CD4-positive, alpha-beta T cell treated with Interleukin-21 for 1 hour (primary cell): ENCODE results near the gene USP37.
"Not testable (repeated sequence)": the region's sequence is repeated elsewhere in the genome, so short reads cannot be mapped to it uniquely, and the experiment has no call there.

Source experiments
- DNase-seq: peaks from one replicate; pipeline ENCODE4 v3.0.0-alpha.2; 2020

The USP37 gene

GRCh38 chr2:218568190-218569037, at the start of gene USP37, which contains the start of gene CNOT9:
Gene USP37 (minus strand): TSS chr2:218568351. CDS start chr2:218558653, 9,698 bp downstream.
Gene CNOT9 (plus strand): TSS chr2:218568839. CDS start chr2:218568955, 116 bp downstream.
- DNase-seq = peak; percentile 100

- DNase-seq = no peak
Measured at GRCh38 chr2:218615868-218616315, 47.7 kb upstream of the USP37 start.

GRCh38 chr2:218607436-218608115, 39.4 kb upstream of the USP37 start, which contains the start of gene PLCD4:
Gene PLCD4 (plus strand): TSS chr2:218607899. CDS start chr2:218615740, 7,841 bp downstream.
- no peak for DNase-seq

GRCh38 chr2:218605432-218605831, 37.3 kb upstream of the USP37 start:
- no peak for DNase-seq

- no peak for DNase-seq
Measured at GRCh38 chr2:218585541-218585940, 17.4 kb upstream of the USP37 start.

GRCh38 chr2:218583983-218584850, 16.1 kb upstream of the USP37 start:
- DNase-seq = no peak

- no peak for DNase-seq
Measured at GRCh38 chr2:218582076-218582475, 13.9 kb upstream of the USP37 start.

- DNase-seq = no peak
Measured at GRCh38 chr2:218578272-218578877, 10.2 kb upstream of the USP37 start.

- no peak for DNase-seq
Measured at GRCh38 chr2:218577482-218578220, 9.5 kb upstream of the USP37 start.

GRCh38 chr2:218576854-218577253, 8.7 kb upstream of the USP37 start:
- no peak for DNase-seq

GRCh38 chr2:218570850-218571249, 2.7 kb upstream of the USP37 start:
- DNase-seq = peak; percentile 14

- peak; percentile 61 for DNase-seq
Measured at GRCh38 chr2:218569661-218570500, 1.7 kb upstream of the USP37 start.

GRCh38 chr2:218569038-218569431, 884 bp upstream of the USP37 start:
- peak; percentile 82 for DNase-seq

- DNase-seq = no peak
Measured at GRCh38 chr2:218567797-218568189, 358 bp downstream of the USP37 start.

- DNase-seq = no peak
Measured at GRCh38 chr2:218566296-218566695, 1.9 kb downstream of the USP37 start.

GRCh38 chr2:218564056-218564455, 4.1 kb downstream of the USP37 start:
- DNase-seq = no peak

GRCh38 chr2:218558986-218559385, 9.2 kb downstream of the USP37 start:
- DNase-seq = no peak

- DNase-seq = no peak
Measured at GRCh38 chr2:218557941-218558340, 10.2 kb downstream of the USP37 start.

- no peak for DNase-seq
Measured at GRCh38 chr2:218555527-218555926, 12.6 kb downstream of the USP37 start.

GRCh38 chr2:218554225-218554624, 13.9 kb downstream of the USP37 start:
- DNase-seq = not testable (repeated sequence)

GRCh38 chr2:218547978-218548377, 20.2 kb downstream of the USP37 start:
- no peak for DNase-seq
